Skin epidermis (tissue), 12 donors: Measurements from ENCODE around the gene DSN1.
A peak's percentile ranks its signal among the peaks of the same experiment; 100 is the strongest.
"Not testable (repeated sequence)": the region's sequence is repeated elsewhere in the genome, so short reads cannot be mapped to it uniquely, and the experiment has no call there.

Experiments
- H3K27ac ChIP-seq, 21 experiments: fragments of 200-600 bp; sonication (generic) in 11 of 21; one replicate each; pipeline ENCODE4 v1.5.0; 2020; ENCODE audit warnings: mild to moderate bottlenecking in 3 of 21, inconsistent platforms in 2 of 21, moderate library complexity in 2 of 21
- H3K4me3 ChIP-seq, 7 experiments: fragments of 200-600 bp; sonication (generic) in 2 of 7; one replicate each; pipeline ENCODE4 v1.5.0; 2020; ENCODE audit warnings: inconsistent platforms in 2 of 7, mild to moderate bottlenecking in 2 of 7, moderate library complexity in 1 of 7

The DSN1 gene

GRCh38 chr20:36773597-36774390, at the start of gene DSN1:
Gene DSN1, minus strand, starts transcription at chr20:36773763. Its CDS starts 2,305 bp downstream, at chr20:36771458.
- peak within 1 kb of the TSS; percentile 56 to 90 (median 80) for H3K4me3 ChIP-seq
- peak within 1 kb of the TSS; percentile 54 to 99 (median 95) for H3K27ac ChIP-seq

DNA sequence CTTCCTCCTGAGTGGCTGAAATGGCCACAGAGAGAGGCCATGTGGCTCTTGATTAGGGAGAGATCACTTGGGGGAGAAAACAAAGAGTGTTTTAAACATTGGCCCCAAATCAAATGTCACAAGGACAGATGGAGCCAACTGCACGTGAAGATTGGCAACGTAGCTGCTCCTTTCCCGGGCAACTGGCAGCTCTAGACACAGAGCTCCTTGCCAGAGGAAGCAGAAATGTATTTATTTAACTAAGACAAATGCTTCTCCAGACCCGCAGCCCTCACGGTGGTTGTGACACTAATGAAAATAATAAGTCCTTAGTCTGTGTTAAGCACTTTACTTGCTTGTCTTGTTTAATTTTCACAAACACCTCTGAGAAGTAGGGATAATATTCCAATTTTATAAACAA, 49.6 kb upstream of the DSN1 start:
- peak overlapping the region in 2 of 21 experiments; percentile 21 to 38 for H3K27ac ChIP-seq
- no peak overlapping the region for H3K4me3 ChIP-seq

DNA sequence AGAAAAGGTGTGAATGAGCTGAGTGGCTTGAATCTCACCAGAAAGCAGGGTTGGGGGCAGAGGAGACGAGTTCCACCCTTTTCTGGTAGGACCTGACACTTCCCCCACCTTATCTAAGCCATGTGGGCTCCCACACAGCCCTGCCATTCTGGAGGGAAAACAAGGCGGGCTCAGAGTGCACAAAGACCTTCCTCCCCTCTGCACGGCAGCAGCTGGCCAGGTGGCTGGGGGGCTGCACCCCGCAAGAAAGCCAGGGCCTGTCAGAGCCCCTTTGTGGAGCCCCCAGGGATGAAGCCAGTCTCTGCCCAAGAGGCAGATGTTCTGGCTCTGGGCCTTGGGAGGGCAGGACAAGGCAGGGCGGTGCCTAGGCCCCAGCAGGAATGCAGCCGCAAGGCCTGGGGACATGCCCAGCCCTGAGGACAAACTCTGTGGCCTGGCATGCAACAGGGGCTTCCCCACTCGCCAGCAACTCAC, 48.4 kb upstream of the DSN1 start:
- H3K27ac ChIP-seq, result peak overlapping the region in 4 of 21 experiments; percentile 35 to 71 (median 53)

GRCh38 chr20:36820928-36821327, 47.4 kb upstream of the DSN1 start:
- H3K4me3 ChIP-seq, result no peak overlapping the region
- H3K27ac ChIP-seq, result peak overlapping the region in 1 of 21 experiments; percentile 1

More for the DNA sequence above, 48.4 kb upstream of the DSN1 start:
- H3K4me3 ChIP-seq, result no peak overlapping the region

- Histone ChIP-seq H3K4me3 (no peak overlapping the region), H3K27ac (peak overlapping the region in 8 of 21 experiments; percentile 5 to 55 (median 30))
These were observed 46.5 kb upstream of the DSN1 start for GRCh38 chr20:36820073-36820472.

DNA sequence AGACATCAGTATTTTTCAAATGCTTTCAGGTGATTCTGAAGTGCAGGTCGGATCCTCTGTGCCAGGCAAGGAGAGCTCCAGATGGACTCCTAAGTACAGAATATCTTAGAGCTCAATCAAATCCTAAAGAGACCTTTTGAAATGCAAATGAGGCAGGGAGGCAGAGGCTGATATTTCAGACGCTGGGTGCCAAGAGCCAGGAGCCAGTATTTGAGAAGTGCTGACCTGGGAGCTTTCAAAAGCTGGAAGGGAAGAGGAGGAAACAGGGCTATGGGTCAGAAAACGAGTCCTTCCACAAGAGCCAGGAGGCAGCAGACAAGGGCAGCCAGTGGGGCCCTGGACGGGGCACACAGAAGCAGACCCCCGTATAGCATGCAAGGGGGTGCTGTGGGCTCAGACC, 46.1 kb upstream of the DSN1 start:
- H3K27ac ChIP-seq, result peak overlapping the region in 8 of 21 experiments; percentile 5 to 55 (median 30)
- H3K4me3 ChIP-seq, result no peak overlapping the region

DNA sequence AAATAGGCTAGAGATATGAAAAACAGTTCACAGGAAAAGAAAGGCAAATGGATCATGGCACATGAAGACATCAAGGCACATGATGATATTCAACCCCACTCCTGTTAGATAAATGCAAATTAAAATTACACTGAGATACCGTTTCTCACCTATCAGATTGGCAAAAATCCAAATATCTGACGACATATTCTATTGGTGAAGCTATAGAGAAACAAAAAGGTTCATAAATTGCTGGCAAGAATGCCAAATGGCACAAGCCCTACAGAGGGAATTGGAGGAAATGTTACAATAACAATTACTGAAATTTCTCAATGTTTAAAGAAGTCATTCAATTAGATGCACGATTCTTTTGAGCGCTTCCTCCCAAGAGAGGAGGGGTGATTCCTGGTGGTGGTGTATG, 45.3 kb upstream of the DSN1 start:
- Histone ChIP-seq H3K4me3 (no peak overlapping the region), H3K27ac (no peak overlapping the region)

DNA sequence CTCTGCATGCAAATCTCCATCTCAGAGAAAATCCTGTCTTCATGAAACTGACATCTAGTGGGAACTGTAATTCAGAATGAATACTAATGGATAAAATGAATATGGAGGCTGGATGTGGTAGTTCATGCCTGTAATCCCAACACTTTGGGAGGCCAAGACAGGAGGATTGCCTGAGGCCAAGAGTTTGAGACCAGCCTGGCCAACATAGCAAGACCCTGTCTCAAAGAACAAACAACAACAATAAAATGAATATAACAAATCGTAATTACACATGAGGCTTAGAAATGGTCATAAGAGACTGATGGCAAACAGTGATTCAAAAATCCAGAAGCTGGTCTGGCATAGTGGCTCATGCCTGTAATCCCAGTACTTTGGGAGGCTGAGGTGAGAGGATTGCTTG, 44.6 kb upstream of the DSN1 start:
- no peak overlapping the region for H3K27ac ChIP-seq
- no peak overlapping the region for H3K4me3 ChIP-seq

DNA sequence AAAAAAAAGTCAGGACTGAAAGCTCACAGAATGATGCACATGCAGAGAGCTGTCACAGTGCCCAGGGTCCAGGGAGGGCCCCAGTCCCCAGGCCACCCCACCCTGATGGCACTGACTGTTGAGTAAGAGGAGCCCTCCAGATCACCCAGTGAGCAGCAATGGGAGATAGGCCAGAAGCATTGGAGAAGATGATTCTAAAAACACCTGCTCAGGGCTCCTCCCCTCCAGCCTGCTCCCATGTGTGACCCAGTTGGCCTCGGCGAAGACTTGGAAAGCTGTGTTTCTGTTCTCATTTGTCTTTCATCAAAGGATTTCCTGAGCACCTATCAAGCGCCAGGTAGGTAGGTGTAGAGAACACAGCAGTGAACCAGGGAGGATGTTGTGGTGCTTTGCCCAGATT, 43.9 kb upstream of the DSN1 start:
- Histone ChIP-seq H3K27ac (no peak overlapping the region), H3K4me3 (no peak overlapping the region)

GRCh38 chr20:36815454-36816091, 42.0 kb upstream of the DSN1 start:
- no peak overlapping the region for H3K27ac ChIP-seq
- no peak overlapping the region for H3K4me3 ChIP-seq

DNA sequence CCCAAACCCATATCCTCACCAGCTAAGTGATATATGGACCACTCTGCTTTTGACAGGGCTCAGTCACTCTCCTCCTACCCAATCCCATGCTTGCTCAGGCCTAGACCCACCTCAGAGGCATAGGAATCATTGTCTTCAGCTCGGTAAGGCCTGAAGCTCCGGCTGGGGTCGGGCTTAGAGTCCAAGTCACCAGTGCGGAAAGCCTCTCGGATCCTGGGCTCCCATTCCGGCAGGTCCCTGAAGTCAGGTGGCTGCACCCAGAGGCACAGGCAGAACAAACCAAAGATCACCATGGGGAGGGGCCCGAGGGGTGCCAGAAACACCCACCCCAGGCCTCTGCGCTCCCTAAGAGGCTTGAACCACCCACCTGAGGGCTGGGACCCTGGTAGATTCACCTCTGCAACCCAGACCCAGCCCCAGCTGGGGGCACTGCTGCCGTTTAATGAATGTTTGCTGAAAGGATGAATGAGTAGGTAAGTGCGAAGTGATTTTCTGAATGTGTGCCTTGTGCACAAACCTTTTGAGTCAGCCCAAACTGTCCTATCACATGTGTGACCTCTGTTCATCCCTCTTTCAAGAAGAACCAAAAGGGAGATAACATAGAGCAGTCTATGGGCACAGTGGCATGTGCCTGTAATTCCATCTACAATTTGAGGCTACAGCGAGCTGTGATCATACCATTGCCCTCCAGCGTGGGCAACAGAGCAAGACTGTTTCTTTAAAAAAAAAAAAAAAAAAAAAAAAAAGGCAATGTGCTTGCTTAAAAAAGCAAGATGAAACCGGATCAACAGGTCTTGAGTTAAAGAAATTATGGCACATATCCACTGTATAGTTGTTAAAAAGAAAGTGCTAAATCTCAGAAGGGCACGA, 39.3 kb upstream of the DSN1 start:
- peak overlapping the region in 7 of 21 experiments; percentile 5 to 52 (median 35) for H3K27ac ChIP-seq
- H3K4me3 ChIP-seq, result no peak overlapping the region

DNA sequence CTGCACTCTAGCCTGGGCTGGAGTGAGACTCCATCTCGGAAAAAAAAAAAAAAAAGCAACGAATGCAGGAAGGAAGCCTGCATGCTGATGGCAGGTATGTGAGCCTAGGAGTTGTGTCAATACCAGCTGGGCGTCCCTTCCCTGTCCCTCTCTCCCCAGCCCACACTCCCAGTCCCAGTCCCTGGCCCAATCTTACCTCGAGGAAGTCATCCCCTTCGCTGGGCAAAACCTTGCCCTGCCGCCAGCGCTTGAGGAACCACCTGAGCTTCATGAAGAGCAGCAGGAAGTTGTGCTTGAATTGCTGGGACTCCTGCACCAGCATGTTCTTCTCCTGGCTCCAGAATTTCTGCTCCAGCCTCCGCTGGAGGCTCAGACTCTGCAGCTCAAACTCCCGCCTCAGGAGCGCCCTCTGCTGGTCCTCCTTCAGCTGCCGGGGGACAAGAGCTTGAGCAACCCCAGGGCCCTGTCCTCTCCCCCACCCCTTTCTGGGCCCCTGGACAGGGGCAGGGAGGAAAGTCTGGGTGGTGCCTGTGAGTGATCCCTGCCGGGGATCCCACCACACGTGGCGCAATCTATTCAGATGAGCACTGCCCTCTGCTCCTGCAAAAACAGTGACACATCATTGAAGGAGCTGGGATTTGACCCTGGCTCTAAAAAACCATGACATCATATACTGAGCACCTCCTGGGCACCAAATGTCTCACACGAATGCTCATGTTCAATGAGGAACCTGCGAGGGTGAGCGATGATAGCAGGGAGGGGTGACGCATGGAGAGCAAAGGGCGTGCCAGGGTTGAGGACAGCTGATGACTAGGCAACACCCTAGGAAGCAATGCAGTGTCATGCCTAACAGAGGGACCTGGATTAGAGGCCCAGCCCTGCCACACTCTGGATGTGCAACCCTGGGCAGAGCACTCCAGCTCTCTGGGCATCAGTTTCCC, 35.0 kb upstream of the DSN1 start:
- H3K4me3 ChIP-seq, result no peak overlapping the region
- peak overlapping the region in 2 of 21 experiments; percentile 20 to 47 for H3K27ac ChIP-seq

- no peak overlapping the region for H3K27ac ChIP-seq
- no peak overlapping the region for H3K4me3 ChIP-seq
These were observed 32.5 kb upstream of the DSN1 start for GRCh38 chr20:36806049-36806448.

- Histone ChIP-seq H3K4me3 (no peak overlapping the region), H3K27ac (no peak overlapping the region)
These were observed 31.8 kb upstream of the DSN1 start for GRCh38 chr20:36805396-36805795.

- H3K27ac ChIP-seq, result no peak overlapping the region
- H3K4me3 ChIP-seq, result no peak overlapping the region
These were observed 30.9 kb upstream of the DSN1 start for GRCh38 chr20:36804425-36804824.

- Histone ChIP-seq H3K4me3 (no peak overlapping the region), H3K27ac (no peak overlapping the region)
These were observed 29.0 kb upstream of the DSN1 start for GRCh38 chr20:36802326-36803222.

DNA sequence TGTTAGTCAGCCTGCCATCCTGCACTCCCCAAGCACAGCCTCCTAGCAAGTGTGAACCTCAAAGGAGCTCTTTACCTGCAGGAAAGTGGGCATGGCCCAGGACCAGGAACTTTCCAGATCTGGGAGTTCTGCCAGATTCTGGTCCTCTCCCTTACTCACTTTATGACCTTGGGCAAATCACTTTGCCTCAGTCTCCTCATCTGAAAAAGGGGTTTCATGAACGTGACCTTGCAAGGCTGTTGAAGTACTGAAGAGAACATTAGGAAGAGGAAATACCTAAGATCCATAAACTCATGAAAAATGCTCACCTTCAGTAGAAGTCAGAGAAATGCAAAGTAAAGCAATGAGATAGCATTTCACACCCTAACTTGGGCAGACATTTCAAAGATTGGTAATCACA, 26.8 kb upstream of the DSN1 start:
- no peak overlapping the region for H3K4me3 ChIP-seq
- H3K27ac ChIP-seq, result no peak overlapping the region

DNA sequence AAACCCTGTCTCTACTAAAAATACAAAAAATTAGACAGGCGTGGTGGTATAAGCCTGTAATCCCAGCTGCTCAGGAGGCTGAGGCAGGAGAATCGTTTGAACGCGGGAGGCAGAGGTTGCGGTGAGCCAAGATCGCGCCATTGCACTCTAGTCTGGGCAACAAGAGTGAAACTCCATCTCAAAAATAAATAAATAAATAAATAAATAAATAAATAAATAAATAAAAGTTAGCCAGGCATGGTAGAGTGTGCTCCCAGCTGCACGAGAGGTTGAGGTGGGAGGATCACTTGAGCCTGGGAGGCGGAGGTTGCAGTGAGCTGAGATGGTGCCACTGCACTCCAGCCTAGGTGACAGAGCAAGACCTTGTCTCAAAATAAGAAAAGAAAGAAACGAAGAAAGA, 25.8 kb upstream of the DSN1 start:
- H3K4me3 ChIP-seq, H3K27ac ChIP-seq: not testable (repeated sequence)
